ENCODE data around the gene BTBD16. TPM values are rescaled to one million over a fixed set of nuclear protein-coding genes. Genes with fewer than 3 reads are reported as not detected.

Gene BTBD16
- total RNA-seq, 4 donors from 2014 or later, result 0.42 to 1.2 TPM; not detected in 2

- H3K4me1 ChIP-seq, result no peaks in the 10 kb centered on the region
- no peaks in the 10 kb centered on the region for H3K36me3 ChIP-seq
- WGBS, 2 donors, result 83 to 89% methylated on average over 12 of the region's 12 CpGs
- H3K27ac ChIP-seq, result no peak overlapping the region
- DNase-seq (ENCODE audit: low spot score in 2 of 2), result no peak
- no peaks in the 10 kb centered on the region for H3K27me3 ChIP-seq
- peaks cover 0 to 12% (median 6%) of the 10 kb centered on the region in 4 donors for H3K9me3 ChIP-seq
- TF ChIP-seq EP300 (IDR thresholded peaks at IDR 0.05) (no peak), CTCF (IDR thresholded peaks at IDR 0.05) (no peak), POLR2A (IDR thresholded peaks at IDR 0.05) (no peak)
- H3K4me3 ChIP-seq, result no peak overlapping the region
Observed at GRCh38 chr10:122316224-122316884, 45.3 kb downstream of the BTBD16 start.

GRCh38 chr10:122321960-122322359, 50.9 kb downstream of the BTBD16 start:
- H3K4me3 ChIP-seq, result no peak overlapping the region
- H3K27ac ChIP-seq, result no peak overlapping the region
- no peak for DNase-seq (ENCODE audit: low spot score in 2 of 2)
- H3K27me3 ChIP-seq, result no peaks in the 10 kb centered on the region
- TF ChIP-seq POLR2A (IDR thresholded peaks at IDR 0.05), result no peak
- TF ChIP-seq CTCF (IDR thresholded peaks at IDR 0.05), result no peak
- no peak for TF ChIP-seq EP300 (IDR thresholded peaks at IDR 0.05)
- 74 to 89% methylated on average over 4 of the region's 4 CpGs for WGBS, 2 donors
- H3K9me3 ChIP-seq, result peaks cover 0 to 12% (median 6%) of the 10 kb centered on the region in 4 donors
- no peaks in the 10 kb centered on the region for H3K36me3 ChIP-seq
- no peaks in the 10 kb centered on the region for H3K4me1 ChIP-seq

- Histone ChIP-seq H3K27ac (no peak overlapping the region), H3K4me1 (no peaks in the 10 kb centered on the region), H3K27me3 (no peaks in the 10 kb centered on the region), H3K4me3 (no peak overlapping the region), H3K9me3 (peaks cover 0 to 12% (median 6%) of the 10 kb centered on the region in 4 donors), H3K36me3 (no peaks in the 10 kb centered on the region)
- TF ChIP-seq POLR2A (IDR thresholded peaks at IDR 0.05) (no peak), CTCF (IDR thresholded peaks at IDR 0.05) (no peak), EP300 (IDR thresholded peaks at IDR 0.05) (no peak)
- DNase-seq (ENCODE audit: low spot score in 2 of 2), result no peak
- WGBS, 2 donors, result 74 to 77% methylated on average over 1 of the region's 1 CpG
Observed at GRCh38 chr10:122323189-122323588, 52.1 kb downstream of the BTBD16 start.

GRCh38 chr10:122323941-122324675, 53.0 kb downstream of the BTBD16 start:
- H3K36me3 ChIP-seq, result no peaks in the 10 kb centered on the region
- H3K4me1 ChIP-seq, result peaks cover 0 to 3% (median 0%) of the 10 kb centered on the region in 4 donors
- H3K27ac ChIP-seq, result no peak overlapping the region
- no peaks in the 10 kb centered on the region for H3K27me3 ChIP-seq
- no peak for DNase-seq (ENCODE audit: low spot score in 2 of 2)
- WGBS, 2 donors, result 88 to 94% methylated on average over 5 of the region's 5 CpGs
- TF ChIP-seq POLR2A (IDR thresholded peaks at IDR 0.05) (no peak), CTCF (IDR thresholded peaks at IDR 0.05) (no peak), EP300 (IDR thresholded peaks at IDR 0.05) (no peak)
- H3K9me3 ChIP-seq, result peaks cover 0 to 12% (median 6%) of the 10 kb centered on the region in 4 donors
- no peak overlapping the region for H3K4me3 ChIP-seq

- Histone ChIP-seq H3K4me1 (peaks cover 0 to 12% (median 1%) of the 10 kb centered on the region in 4 donors), H3K27me3 (no peaks in the 10 kb centered on the region), H3K27ac (no peak overlapping the region), H3K36me3 (no peaks in the 10 kb centered on the region), H3K4me3 (no peak overlapping the region), H3K9me3 (peaks cover 0 to 6% (median 3%) of the 10 kb centered on the region in 4 donors)
- WGBS, 2 donors, result 87 to 93% methylated on average over 2 of the region's 2 CpGs
- no peak for DNase-seq (ENCODE audit: low spot score in 2 of 2)
- no peak for TF ChIP-seq CTCF (IDR thresholded peaks at IDR 0.05)
- TF ChIP-seq POLR2A (IDR thresholded peaks at IDR 0.05), result no peak
- TF ChIP-seq EP300 (IDR thresholded peaks at IDR 0.05), result no peak
Observed at GRCh38 chr10:122325235-122325634, 54.1 kb downstream of the BTBD16 start.

Data from tibial nerve (tissue), 4 donors.